Keratinocyte (primary cell): ENCODE results near the gene PCSK2.

ENCODE experiments used
- CTCF ChIP-seq, 3 experiments: IDR thresholded peaks in 1 of 3; conservative IDR thresholded peaks in 1 of 3; optimal IDR thresholded peaks in 1 of 3; 2 replicates in 2 of 3; 3 replicates in 1 of 3; pipeline versions ENCODE3 to v1.5.1; 2011; ENCODE audit warnings: low read length in 3 of 3, mild to moderate bottlenecking in 3 of 3, moderate library complexity in 2 of 3, control low read depth in 1 of 3, inconsistent platforms in 1 of 3; ENCODE audit not compliant: insufficient read depth in 2 of 3; ENCODE audit errors: extremely low read depth in 1 of 3
- EZH2 ChIP-seq: IDR thresholded peaks from one replicate; pipeline ENCODE4 v1.6.1; 2012; ENCODE audit warnings: inconsistent platforms, mild to moderate bottlenecking, low read length, moderate library complexity

- TF ChIP-seq CTCF (optimal IDR thresholded peaks at IDR 0.05 in 1 of 3, IDR thresholded peaks at IDR 0.05 in 1 of 3, conservative IDR thresholded peaks at IDR 0.05 in 1 of 3; ENCODE audit: extremely low read depth in 1 of 3, insufficient read depth in 2 of 3, low read length in 3 of 3) (no peak), EZH2 (no peak)
These were observed 47.0 kb upstream of the PCSK2 start for GRCh38 chr20:17179840-17180239.
